ENCODE data around the gene ANKS6.
A peak's percentile ranks its signal among the peaks of the same experiment; 100 is the strongest.

The ANKS6 gene

GRCh38 chr9:98728500-98728899, 67.9 kb downstream of the ANKS6 start:
- no peak for DNase-seq

GRCh38 chr9:98727428-98727827, 68.9 kb downstream of the ANKS6 start:
- no peak for DNase-seq

- DNase-seq = peak; percentile 20 to 52
Observed at GRCh38 chr9:98726735-98727134, 69.6 kb downstream of the ANKS6 start.

GRCh38 chr9:98724810-98725530, 71.4 kb downstream of the ANKS6 start:
- no peak for DNase-seq

GRCh38 chr9:98721643-98722042, 74.7 kb downstream of the ANKS6 start:
- DNase-seq = no peak

GRCh38 chr9:98720402-98720801, 76.0 kb downstream of the ANKS6 start:
- no peak for DNase-seq

- DNase-seq = no peak
Observed at GRCh38 chr9:98719055-98719454, 77.3 kb downstream of the ANKS6 start.

GRCh38 chr9:98714833-98715232, 81.5 kb downstream of the ANKS6 start:
- no peak for DNase-seq

- DNase-seq = no peak
Observed at GRCh38 chr9:98712987-98713386, 83.4 kb downstream of the ANKS6 start.

GRCh38 chr9:98709968-98710965, 86.1 kb downstream of the ANKS6 start:
- DNase-seq = no peak

- DNase-seq = no peak
Observed at GRCh38 chr9:98708933-98709911, 87.1 kb downstream of the ANKS6 start, which contains the start of gene GABBR2. Gene GABBR2, minus strand, starts transcription at chr9:98708935. Its CDS starts 198 bp downstream, at chr9:98708737.

- no peak for DNase-seq
Observed at GRCh38 chr9:98708103-98708932, 88.0 kb downstream of the ANKS6 start.

GRCh38 chr9:98707166-98708102, 88.9 kb downstream of the ANKS6 start:
- DNase-seq = no peak

- no peak for DNase-seq
Observed at GRCh38 chr9:98706651-98707165, 89.6 kb downstream of the ANKS6 start.

- DNase-seq = no peak
Observed at GRCh38 chr9:98702835-98703380, 93.4 kb downstream of the ANKS6 start.

- no peak for DNase-seq
Observed at GRCh38 chr9:98702340-98702739, 94.0 kb downstream of the ANKS6 start.

GRCh38 chr9:98701576-98701975, 94.8 kb downstream of the ANKS6 start:
- no peak for DNase-seq

GRCh38 chr9:98700801-98701200, 95.6 kb downstream of the ANKS6 start:
- DNase-seq = no peak

GRCh38 chr9:98698856-98699255, 97.5 kb downstream of the ANKS6 start:
- DNase-seq = no peak

GRCh38 chr9:98694943-98695342, 101.4 kb downstream of the ANKS6 start:
- DNase-seq = no peak
